Fibroblast of skin of right quadriceps (primary cell): ENCODE data around the gene PAXIP1.
A peak's percentile ranks its signal among the peaks of the same experiment; 100 is the strongest.
"Not testable (repeated sequence)": the region's sequence is repeated elsewhere in the genome, so short reads cannot be mapped to it uniquely, and the experiment has no call there.

Source experiments
- DNase-seq: peaks from one replicate; pipeline ENCODE4 v3.0.0-alpha.2; 2013

PAXIP1 gene, protein sequence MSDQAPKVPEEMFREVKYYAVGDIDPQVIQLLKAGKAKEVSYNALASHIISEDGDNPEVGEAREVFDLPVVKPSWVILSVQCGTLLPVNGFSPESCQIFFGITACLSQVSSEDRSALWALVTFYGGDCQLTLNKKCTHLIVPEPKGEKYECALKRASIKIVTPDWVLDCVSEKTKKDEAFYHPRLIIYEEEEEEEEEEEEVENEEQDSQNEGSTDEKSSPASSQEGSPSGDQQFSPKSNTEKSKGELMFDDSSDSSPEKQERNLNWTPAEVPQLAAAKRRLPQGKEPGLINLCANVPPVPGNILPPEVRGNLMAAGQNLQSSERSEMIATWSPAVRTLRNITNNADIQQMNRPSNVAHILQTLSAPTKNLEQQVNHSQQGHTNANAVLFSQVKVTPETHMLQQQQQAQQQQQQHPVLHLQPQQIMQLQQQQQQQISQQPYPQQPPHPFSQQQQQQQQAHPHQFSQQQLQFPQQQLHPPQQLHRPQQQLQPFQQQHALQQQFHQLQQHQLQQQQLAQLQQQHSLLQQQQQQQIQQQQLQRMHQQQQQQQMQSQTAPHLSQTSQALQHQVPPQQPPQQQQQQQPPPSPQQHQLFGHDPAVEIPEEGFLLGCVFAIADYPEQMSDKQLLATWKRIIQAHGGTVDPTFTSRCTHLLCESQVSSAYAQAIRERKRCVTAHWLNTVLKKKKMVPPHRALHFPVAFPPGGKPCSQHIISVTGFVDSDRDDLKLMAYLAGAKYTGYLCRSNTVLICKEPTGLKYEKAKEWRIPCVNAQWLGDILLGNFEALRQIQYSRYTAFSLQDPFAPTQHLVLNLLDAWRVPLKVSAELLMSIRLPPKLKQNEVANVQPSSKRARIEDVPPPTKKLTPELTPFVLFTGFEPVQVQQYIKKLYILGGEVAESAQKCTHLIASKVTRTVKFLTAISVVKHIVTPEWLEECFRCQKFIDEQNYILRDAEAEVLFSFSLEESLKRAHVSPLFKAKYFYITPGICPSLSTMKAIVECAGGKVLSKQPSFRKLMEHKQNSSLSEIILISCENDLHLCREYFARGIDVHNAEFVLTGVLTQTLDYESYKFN

DNA sequence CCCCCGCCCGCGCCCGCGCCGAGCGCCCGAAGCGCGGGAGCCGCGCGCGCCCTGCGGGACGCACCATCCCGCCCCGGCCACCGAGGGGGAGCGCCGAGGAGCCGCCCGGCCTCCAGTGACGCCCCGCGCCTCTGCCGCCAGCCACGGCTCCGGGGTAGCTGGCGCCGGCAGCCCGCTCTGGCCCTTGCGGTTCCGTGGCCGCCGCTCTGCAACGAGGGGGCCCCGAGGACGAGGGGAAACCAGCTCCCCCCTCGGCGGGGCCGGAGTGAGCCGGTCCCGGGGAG is at the start of gene PAXIP1:
TSS of gene PAXIP1 (minus strand) at position 33 of the 284 bp plus-strand sequence. CDS start 195 bp downstream, outside the sequence.
- DNase-seq, result no peak

DNA sequence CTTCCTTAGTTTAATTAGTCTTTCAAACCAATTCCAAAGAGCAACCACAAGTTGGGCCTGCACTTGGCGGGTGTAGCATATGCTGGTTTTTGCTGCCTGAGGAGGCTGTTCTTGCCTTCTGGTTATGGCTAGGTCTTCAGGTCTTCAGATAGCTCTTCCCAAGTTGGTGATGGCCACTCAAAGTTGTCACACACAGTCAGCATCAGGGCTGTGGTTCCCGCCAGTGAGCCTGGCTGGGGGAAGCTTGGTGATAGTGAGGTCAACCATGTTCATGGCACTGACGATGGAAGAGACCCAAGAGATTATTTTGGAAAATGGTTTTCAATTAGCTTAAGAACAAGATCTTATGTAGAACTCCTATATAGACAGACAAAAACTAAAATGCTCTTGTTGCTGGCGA is 48.4 kb upstream of the PAXIP1 start:
- DNase-seq, result no peak

DNA sequence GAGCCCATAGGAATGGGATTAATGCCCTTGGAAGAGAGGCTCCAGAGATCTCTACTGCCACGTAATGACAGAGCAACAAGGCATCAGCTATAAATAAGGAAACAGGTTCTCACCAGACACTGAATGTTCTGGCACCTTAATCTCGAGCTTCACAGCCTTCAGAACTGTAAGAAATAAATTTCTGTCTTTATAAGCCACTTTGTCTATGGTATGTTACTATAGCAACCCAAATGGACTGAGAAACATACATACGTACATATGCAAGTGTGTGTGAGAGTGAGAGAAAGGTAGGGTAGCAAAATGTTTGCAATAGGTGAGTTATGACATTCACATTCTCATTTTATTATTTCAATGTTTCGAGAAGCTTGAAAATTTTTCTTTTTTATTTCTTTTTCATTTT is 45.1 kb upstream of the PAXIP1 start:
- no peak for DNase-seq

DNA sequence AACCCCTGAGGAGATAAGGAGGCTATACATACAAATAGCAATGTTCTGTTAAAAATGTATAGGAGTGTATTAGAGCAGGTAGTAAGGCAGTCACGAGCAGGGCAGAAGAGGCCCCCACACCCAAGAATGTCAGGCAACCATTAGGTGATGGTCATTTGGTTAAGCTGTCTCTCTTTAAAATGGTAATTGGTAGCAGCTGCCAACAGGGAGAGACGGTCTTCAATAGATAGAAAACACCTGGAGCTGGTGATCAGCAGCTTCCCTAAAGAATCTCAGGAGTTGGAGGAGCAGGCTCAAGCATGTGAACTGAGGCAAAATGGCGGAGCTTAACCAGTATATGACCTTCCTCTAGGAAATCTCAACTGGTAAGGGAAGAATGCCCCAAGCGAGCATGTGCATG is 40.8 kb upstream of the PAXIP1 start:
- no peak for DNase-seq

DNA sequence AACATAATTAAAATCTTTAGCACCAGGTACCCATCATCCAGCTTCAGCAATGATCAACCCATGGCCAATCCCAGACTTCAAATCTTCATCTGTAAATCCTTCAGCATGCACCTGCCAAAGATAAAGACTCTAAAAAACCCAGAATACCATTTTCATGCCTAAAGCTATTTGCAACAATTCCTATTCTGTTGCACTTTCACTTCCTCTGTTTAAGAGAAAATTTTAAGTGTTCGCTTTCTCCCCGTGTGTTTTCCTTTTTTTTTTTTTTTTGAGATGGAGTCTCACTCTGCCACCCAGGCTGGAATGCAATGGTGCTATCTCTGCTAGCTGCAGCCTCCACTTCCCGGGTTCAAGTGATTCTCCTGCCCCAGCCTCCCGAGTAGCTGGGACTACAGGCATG is 35.4 kb upstream of the PAXIP1 start:
- no peak for DNase-seq

DNA sequence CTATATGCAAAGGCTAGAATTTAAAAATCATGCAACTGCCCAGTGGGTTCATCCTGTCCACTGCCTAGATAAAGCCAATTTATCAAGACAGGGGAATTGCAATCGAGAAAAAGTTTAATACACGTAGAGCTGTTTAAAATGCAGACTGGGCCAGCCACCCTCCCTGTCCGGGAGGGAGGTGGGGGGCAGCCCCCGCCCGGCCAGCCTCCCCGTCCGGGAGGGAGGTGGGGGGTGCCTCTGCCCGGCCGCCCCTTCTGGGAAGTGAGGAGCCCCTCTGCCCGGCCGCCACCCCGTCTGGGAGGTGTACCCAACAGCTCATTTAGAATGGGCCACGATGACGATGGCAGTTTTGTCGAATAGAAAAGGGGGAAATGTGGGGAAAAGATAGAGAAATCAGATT is 31.6 kb upstream of the PAXIP1 start:
- DNase-seq, result not testable (repeated sequence)

DNA sequence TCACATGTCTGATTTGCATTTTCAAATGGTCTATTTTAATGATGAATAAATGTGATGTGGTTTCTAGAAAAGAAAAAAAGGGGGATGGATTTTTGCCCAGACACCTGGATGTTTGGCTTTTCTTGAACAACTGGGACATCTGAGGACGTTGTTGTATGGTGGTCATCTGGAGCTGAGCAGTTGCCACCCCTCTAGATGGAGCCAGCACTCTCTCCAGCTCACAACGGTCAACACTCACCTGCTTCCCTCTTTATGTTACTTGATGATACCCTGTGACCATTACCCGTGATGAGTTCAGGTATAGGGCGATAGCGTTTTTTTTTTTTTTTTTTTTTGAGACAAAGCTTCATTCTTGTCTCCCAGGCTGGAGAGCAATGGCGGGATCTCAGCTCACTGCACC is 30.1 kb upstream of the PAXIP1 start:
- no peak for DNase-seq

DNA sequence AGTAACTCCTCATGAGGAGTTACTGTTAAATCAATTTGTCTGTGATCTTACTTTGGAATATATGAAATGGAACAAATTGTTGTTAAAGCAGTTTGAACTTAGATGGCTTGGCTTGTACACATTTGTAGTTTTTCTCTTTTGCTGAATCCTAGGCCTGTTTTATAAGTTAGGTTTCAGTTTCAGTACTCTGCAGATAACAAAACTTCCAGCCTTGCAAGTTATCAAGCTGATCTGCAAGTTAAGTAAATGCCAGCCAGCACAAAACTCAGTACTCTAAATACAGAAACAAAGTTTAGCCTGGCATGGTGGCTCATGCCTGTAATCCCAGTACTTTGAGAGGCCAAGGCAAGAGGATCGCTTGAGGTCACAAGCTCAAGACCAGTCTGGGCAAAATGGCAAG is 25.0 kb upstream of the PAXIP1 start:
- no peak for DNase-seq

DNA sequence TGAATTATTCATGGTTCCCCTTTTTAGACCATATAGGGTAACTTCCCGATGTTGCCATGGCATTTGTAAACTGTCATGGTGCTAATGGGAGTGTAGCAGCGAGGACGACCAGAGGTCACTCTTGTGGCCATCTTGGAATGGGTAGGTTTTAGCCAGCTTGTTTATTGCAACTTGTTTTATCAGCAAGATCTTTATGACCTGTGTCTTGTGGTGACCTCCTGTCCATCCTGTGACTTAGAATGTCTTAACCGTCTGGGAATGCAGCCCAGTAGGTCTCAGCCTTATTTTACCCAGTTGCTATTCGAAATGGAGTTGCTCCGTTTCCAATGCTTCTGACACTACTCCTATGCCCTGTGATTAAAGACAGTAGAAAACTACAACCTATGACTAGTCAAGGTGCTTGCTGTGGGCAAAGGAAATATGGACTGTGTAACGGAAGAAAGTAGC is 18.8 kb upstream of the PAXIP1 start:
- no peak for DNase-seq

DNA sequence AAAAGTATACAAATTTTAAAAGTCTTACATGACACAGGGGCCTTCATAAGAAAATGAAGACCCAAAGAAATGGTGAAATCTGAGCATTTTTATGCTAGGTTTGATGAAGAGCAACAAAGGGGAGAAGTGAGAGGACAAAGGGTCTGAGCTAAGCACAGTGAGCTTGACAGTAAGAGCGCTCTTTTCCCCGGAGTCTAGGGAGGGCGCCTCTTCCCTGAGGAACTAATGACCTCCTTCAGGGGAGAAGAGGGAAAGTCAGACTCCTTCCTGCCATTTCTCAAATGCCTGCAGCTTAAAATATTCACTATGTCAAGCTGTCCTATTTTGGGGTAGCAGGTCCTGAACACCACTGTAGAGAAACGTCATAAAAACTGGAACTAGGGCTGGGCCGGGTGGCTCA is 18.1 kb upstream of the PAXIP1 start:
- DNase-seq, result no peak

DNA sequence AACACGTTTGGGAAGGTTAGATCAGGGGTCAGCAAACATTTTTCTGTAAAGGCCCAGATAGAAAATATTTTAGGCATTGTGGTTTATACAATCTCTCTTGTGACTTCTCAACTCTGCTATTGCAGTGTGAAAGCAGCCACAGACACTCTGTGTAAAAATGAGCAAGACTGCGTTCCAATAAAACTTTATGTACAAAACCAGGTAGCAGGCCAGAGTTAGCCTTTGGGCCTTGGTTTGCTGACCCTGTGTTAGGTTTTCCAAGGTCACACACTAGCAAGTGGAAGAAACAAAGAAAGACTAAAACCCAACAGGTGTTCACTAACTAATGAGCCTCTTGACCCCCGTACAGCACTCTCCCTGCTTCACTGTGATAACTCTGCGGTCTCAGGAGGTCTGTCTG is 14.9 kb upstream of the PAXIP1 start:
- no peak for DNase-seq

DNA sequence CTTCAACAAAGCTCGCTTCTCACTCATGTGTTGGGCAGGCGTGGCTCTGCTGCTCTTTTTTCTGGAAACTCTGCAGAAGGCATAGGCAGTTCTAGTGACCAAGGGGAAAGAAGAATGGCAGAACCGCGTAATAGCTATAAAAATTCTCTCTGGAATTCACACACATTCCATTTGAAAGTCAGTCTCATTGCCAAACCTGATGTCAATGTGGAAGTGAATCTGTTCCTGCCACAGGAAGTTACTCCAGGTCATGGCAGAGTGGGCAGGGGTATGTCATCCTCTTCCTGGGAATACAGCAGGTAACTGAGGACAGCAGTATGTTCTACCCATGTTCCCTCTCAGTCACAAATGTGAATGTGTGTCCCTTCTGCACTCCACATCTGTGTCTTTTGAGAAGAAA is 8.2 kb upstream of the PAXIP1 start:
- no peak for DNase-seq

DNA sequence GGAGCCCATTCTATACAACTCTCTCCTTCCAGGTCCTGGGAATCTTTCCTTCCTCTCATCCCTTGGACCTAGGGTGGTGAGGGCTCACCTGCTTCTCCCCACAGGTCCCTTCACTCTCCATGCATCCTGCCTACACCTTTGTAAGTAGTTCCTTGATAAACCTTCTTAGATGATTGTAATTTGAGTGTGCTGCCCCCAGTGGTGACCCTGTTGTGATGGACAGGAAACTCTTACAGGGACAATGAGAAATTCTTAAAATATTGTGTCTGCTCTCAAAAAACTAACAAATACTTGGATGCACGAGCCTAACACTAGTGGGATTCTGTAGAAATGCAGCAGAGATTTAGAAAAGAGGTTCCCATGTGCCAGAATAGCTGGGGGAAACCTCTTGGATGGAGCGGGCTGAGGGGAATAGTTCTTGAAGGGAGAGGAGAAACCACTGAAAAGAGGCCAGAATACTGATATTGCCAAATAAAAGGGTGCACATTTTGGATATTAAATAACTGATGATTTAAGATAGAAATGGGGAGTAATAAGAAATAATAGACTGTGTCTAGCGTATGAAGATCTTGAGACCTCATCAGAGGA is 6.7 kb upstream of the PAXIP1 start:
- no peak for DNase-seq

DNA sequence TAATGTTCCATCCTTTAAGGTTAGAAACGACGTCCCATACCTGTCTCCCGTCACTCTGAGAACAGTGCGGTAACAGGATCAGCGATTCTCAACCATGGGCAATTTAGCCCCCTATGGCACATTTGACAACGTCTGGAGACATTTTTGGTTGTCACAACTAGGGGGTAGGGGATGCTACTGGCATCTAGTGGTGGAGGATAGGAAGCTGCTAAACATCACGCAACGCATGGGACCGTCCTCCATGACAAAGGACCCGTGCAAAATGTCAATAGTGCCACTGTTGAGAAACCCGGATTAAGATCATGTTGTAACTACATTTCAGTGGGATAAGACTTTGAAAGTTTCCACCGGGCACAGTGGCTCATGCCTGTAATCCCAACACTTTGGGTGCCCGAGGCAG is 5.0 kb upstream of the PAXIP1 start:
- DNase-seq, result peak; percentile 6

DNA sequence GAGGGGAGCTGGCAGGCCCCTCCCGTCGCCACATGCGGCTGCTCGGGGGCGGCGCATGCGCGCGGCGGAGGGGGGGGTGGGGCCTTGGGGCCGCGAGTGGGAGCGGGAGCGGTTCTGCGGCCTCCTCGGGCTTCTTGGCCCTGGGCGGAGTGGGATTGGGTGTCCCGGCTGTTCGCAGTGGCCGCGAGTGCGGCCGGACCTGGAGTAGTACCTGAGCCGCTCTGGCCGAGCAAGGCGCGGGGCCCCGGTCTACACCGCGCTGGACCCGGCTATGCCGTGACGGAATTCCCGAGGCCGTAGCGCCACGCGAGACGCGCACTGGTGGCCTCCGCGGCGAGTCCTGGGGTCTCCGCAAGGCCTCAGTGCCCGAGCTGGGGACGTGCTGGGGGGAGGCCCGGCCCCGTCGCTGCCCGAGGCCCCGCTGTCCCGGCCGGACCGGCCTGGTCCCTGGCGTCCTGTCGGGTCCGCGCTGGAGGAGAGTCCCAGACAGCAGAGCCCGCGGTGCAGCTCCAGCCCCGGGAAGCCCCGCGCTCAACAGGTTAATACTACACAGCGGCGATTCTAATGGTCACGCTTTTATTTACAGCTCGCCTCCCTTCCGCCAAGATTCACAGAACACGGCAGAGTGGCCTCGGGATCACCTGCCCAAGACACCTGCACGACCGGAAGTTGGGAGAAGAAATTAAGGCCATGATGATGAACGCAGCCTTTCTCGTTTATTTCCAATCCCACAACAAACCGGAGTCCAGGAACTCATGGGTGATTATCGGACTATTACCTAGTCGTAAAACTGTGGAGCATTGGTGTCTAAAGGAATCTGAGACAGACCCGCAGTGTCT is 671 bp upstream of the PAXIP1 start:
- peak; percentile 83 for DNase-seq

DNA sequence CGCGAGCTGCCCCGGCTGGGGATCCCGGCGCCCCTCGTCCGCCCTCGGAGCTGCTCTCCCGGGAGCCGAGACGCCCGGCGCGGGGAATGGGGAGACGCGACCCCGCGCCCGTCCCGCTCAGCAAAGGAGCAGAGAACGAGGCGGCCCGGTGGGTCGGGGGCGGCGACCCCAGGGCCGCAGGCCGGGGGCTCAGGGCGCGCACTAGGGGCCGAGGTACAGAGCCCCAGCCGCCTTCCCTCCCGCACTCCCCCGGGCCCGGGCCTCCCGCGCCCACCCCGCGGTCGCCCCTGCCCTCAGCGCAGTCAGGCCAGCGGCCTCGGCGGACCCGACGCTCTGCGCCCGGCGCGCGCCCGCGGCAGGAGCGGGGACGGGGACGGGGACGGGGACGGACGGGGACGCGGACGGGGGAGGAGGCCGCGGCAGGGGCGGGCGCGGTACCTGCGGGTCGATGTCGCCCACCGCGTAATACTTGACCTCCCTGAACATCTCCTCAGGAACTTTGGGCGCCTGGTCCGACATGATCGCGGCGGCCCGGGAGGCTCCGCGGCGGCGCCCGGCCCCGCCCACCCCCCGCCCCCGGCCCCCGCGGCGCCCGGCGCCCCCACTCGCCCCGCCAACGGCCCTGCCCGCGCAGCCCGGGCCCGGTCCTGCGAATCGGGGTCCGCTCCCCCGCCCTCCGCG is 373 bp downstream of the PAXIP1 start:
- no peak for DNase-seq

DNA sequence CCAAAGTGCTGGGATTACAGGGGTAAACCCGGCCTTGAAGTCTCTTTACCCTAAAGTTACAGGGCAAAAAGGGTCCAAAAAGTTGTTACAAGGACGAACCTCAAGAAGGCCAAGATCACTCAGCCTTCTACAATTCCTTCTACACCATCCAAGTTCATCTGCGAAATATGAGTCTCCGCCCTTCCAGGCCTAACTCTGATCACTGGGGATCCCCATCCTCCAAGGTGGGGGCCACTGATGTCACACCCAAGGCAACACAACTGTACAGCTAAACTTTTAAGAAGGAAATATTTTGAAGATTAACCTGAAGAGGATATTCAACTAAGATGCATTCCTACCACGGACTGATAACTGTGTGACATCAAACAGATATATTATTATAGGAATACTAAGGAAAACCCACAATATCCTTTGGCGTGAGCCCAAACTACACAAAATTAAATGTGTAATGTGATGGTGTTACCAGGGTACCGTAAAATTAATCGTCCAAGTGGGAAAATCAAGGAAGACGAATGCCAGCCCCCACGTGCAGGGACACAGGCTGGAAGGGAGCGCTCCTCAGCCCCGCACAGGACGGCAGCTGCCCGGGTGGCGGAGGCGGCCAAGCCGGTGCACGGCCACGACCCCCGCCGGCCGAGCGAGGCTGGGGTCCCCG is 1.0 kb downstream of the PAXIP1 start:
- peak; percentile 6 for DNase-seq

DNA sequence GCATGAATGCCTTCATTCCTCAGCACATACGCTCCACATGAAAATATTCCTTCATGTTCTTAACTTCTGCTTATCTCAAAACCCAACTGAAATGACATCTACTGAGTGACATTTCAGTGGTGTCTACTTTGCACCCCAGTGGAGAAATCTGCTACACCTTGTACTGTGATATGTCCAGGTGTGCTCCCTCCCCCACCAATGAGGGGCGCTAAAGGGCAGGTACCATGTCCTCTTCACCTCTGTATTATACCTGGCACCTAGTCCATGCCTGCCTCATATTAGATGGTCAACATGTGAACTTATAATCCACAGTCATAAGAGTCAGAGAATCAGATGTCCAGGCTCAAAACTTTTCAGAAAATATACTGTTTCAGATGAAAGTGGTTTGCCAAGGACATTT is 2.1 kb downstream of the PAXIP1 start:
- no peak for DNase-seq

DNA sequence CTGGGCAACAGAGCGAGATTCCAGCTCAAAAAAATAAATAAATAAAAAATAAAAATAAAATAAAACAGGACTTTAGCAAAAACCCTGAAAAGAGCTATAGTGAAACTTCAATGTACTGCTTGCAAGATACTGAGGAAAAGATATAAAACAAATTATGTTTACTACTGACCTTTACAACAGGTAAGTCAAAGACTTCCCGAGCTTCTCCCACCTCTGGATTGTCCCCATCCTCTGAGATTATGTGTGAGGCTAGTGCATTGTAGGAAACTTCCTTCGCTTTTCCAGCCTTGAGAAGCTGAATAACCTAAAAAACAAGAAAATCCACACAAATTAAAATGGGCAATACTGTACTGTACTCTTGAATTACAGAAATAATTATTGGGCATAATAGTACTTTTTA is 4.4 kb downstream of the PAXIP1 start:
- DNase-seq, result no peak

DNA sequence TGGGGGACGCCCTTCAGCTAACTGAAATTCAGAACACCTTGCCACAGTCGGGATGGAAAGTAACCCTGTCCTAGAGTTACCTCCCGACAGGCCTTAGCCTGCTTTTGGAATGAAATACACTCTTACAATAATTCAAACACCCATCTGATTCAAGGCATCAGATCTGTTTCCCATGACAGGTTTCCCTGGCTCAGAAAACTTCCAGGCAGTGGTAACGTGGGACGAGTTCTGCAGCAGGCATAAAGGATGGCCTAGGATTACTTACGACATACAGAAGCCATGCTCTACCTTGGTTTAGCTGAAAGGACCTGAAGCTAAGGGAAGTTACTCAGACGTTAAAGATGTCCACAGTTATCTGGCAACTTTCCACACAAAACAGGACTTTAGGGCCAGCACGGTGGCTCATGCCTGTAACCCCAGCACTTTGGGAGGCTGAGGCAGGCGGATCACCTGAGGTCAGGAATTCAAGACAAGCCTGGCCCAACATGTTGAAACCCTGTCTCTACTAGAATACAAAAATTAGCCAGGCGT is 5.0 kb downstream of the PAXIP1 start:
- DNase-seq, result no peak

DNA sequence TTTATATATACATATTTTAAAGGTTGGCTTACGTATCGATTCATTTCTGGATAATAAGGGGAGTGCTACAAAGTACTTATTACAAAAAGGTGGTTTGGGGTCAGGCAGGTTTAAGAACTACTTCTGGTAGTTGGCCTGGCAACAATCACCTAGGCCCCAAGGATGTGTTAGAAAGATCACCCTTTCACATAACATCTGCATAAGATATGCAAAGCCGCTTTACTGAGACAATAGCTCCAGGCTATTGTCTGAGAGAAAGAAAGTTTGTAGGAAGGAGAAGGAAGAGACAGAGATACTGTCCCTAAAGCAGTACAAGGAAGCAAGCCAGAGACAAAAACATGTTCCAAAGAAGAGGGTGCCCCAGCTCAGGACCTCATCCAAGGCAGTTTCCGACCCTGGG is 6.2 kb downstream of the PAXIP1 start:
- no peak for DNase-seq
